Smooth muscle cell (in vitro differentiated cells): ENCODE data around the gene INPP1. TPM values are rescaled to one million over a fixed set of nuclear protein-coding genes. Genes with fewer than 3 reads are reported as not detected.
"Not testable (repeated sequence)": the region's sequence is repeated elsewhere in the genome, so short reads cannot be mapped to it uniquely, and the experiment has no call there.

Experiments
- DNase-seq: peaks from one replicate; lab custom pipeline; 2025; ENCODE audit not compliant: unreplicated experiment; lab: John Stamatoyannopoulos, UW
- H2AFZ ChIP-seq: fragments of 200-600 bp; sonication (generic); 2 replicates; pipeline ENCODE4 v1.6.0; 2016; ENCODE audit warnings: antibody characterized with exemption, low read depth, mild to moderate bottlenecking
- H3F3A ChIP-seq: fragments of 200-600 bp; sonication (generic); 2 replicates; pipeline ENCODE4 v1.6.0; 2017; ENCODE audit warnings: antibody characterized with exemption, low read depth
- H3K27ac ChIP-seq: fragments of 200-600 bp; sonication (generic); 2 replicates; pipeline ENCODE4 v1.5.1; 2016; ENCODE audit warnings: low read depth, mild to moderate bottlenecking
- H3K27me3 ChIP-seq: fragments of 200-600 bp; sonication (generic); 2 replicates; pipeline ENCODE4 v1.6.1; 2016; ENCODE audit warnings: low read depth, mild to moderate bottlenecking
- H3K36me3 ChIP-seq: fragments of 200-600 bp; sonication (generic); 2 replicates; pipeline ENCODE4 v1.5.1; 2016; ENCODE audit warnings: low read depth
- H3K4me1 ChIP-seq: fragments of 200-600 bp; sonication (generic); 2 replicates; pipeline ENCODE4 v1.5.1; 2016; ENCODE audit warnings: low read depth
- H3K4me2 ChIP-seq: fragments of 200-600 bp; sonication (generic); 2 replicates; pipeline ENCODE4 v1.6.0; 2016; ENCODE audit warnings: mild to moderate bottlenecking
- H3K4me3 ChIP-seq: fragments of 200-600 bp; sonication (generic); 2 replicates; pipeline ENCODE4 v1.5.1; 2016; ENCODE audit warnings: mild to moderate bottlenecking
- H3K79me2 ChIP-seq: fragments of 200-600 bp; sonication (generic); 2 replicates; pipeline ENCODE4 v1.6.0; 2016; ENCODE audit warnings: low read depth, mild to moderate bottlenecking
- H3K9ac ChIP-seq: fragments of 200-600 bp; sonication (generic); 2 replicates; pipeline ENCODE4 v1.6.0; 2016; ENCODE audit warnings: low read depth
- H3K9me3 ChIP-seq: fragments of 200-600 bp; sonication (generic); replicated peaks from 2 replicates; pipeline ENCODE4 v1.5.1; 2016; ENCODE audit warnings: low read depth
- H4K20me1 ChIP-seq: fragments of 200-600 bp; sonication (generic); 2 replicates; pipeline ENCODE4 v1.6.0; 2016; ENCODE audit warnings: low read depth
- CTCF ChIP-seq: fragments of 200-600 bp; sonication (generic); IDR thresholded peaks from 2 replicates; pipeline ENCODE4 v1.5.1; 2017; ENCODE audit warnings: borderline replicate concordance, mild to moderate bottlenecking, antibody characterized with exemption; ENCODE audit not compliant: insufficient read depth, poor library complexity, severe bottlenecking
- WGBS: methylation state at CpG from one replicate; pipeline ENCODE4 v1.1.7; 2016; ENCODE audit warnings: low lambda C conversion rate; 5-methylcytosine and 5-hydroxymethylcytosine counted together
- polyA plus RNA-seq: library from polyadenylated mRNA; unstranded; fragments of >200 nt; fragmentation: Nextera tagmentation; extraction: Ambion mirVana; gene quantifications from 2 replicates; pipeline ENCODE4 v1.2.1, GENCODE V29; 2016
- total RNA-seq: library from RNA; depleted of rRNA; stranded (reverse); fragments of >200 nt; gene quantifications from 2 replicates; pipeline ENCODE4 v1.2.3, GENCODE V29; 2014

The INPP1 gene
- total and polyA plus RNA-seq, 2 experiments from 2014 or later: 4.5 to 14.3 TPM

GRCh38 chr2:190303647-190304046 is 39.7 kb upstream of the INPP1 start:
- no peaks in the 10 kb centered on the region for H3F3A ChIP-seq
- no peaks in the 10 kb centered on the region for H3K9me3 ChIP-seq
- H3K27ac ChIP-seq: no peak overlapping the region
- H3K4me3 ChIP-seq: no peak overlapping the region
- H3K27me3 ChIP-seq: no peaks in the 10 kb centered on the region
- H3K4me1 ChIP-seq: no peaks in the 10 kb centered on the region
- no peak for TF ChIP-seq CTCF
- H3K9ac ChIP-seq: no peak overlapping the region
- no peak overlapping the region for H2AFZ ChIP-seq
- H3K36me3 ChIP-seq: no peaks in the 10 kb centered on the region
- no peak overlapping the region for H3K4me2 ChIP-seq
- DNase-seq: no peak
- H4K20me1 ChIP-seq: no peaks in the 10 kb centered on the region
- peaks cover 4% of the 10 kb centered on the region for H3K79me2 ChIP-seq

- no peak overlapping the region for H3K4me3 ChIP-seq
- H3K27me3 ChIP-seq: no peaks in the 10 kb centered on the region
- H3K27ac ChIP-seq: no peak overlapping the region
- no peaks in the 10 kb centered on the region for H3K36me3 ChIP-seq
- WGBS: 98% methylated on average over 5 of the region's 5 CpGs
- no peaks in the 10 kb centered on the region for H3K4me1 ChIP-seq
- no peak overlapping the region for H2AFZ ChIP-seq
- H3K79me2 ChIP-seq: peaks cover 7% of the 10 kb centered on the region
- no peak for TF ChIP-seq CTCF
- H3K9me3 ChIP-seq: no peaks in the 10 kb centered on the region
- no peak overlapping the region for H3K9ac ChIP-seq
- no peak overlapping the region for H3K4me2 ChIP-seq
- H3F3A ChIP-seq: no peaks in the 10 kb centered on the region
- no peaks in the 10 kb centered on the region for H4K20me1 ChIP-seq
- DNase-seq: no peak
Observed at GRCh38 chr2:190304404-190304803, 39.0 kb upstream of the INPP1 start.

GRCh38 chr2:190308031-190308430 is 35.4 kb upstream of the INPP1 start:
- no peak for DNase-seq
- no peak overlapping the region for H3K4me2 ChIP-seq
- no peak for TF ChIP-seq CTCF
- peaks cover 5% of the 10 kb centered on the region for H3K79me2 ChIP-seq
- no peaks in the 10 kb centered on the region for H4K20me1 ChIP-seq
- no peaks in the 10 kb centered on the region for H3K36me3 ChIP-seq
- no peak overlapping the region for H3K4me3 ChIP-seq
- H3K4me1 ChIP-seq: no peaks in the 10 kb centered on the region
- H3K27ac ChIP-seq: no peak overlapping the region
- H3K9ac ChIP-seq: no peak overlapping the region
- 88% methylated on average over 1 of the region's 1 CpG for WGBS
- no peak overlapping the region for H2AFZ ChIP-seq
- H3F3A ChIP-seq: no peaks in the 10 kb centered on the region
- no peaks in the 10 kb centered on the region for H3K27me3 ChIP-seq
- no peaks in the 10 kb centered on the region for H3K9me3 ChIP-seq

- Histone ChIP-seq H3K9me3 (no peaks in the 10 kb centered on the region), H3K4me2 (no peak overlapping the region), H3K9ac (no peak overlapping the region), H3K27ac (no peak overlapping the region), H3F3A (no peaks in the 10 kb centered on the region), H3K36me3 (no peaks in the 10 kb centered on the region), H2AFZ (no peak overlapping the region), H3K27me3 (no peaks in the 10 kb centered on the region), H3K4me3 (no peak overlapping the region), H3K4me1 (no peaks in the 10 kb centered on the region), H3K79me2 (peaks cover 8% of the 10 kb centered on the region), H4K20me1 (peaks cover 4% of the 10 kb centered on the region)
- TF ChIP-seq CTCF: no peak
- WGBS: 90% methylated on average over 7 of the region's 7 CpGs
- DNase-seq: no peak
Observed at GRCh38 chr2:190311893-190312634, 31.3 kb upstream of the INPP1 start.

- H3F3A ChIP-seq, H3K27me3 ChIP-seq, H3K27ac ChIP-seq, H3K4me3 ChIP-seq, H3K4me1 ChIP-seq, H2AFZ ChIP-seq, DNase-seq, H3K9ac ChIP-seq, H4K20me1 ChIP-seq, H3K4me2 ChIP-seq, H3K36me3 ChIP-seq, H3K9me3 ChIP-seq: not testable (repeated sequence)
- 67% methylated on average over 5 of the region's 5 CpGs for WGBS
- peaks cover 13% of the 10 kb centered on the region for H3K79me2 ChIP-seq
Observed at GRCh38 chr2:190312635-190313025, 30.8 kb upstream of the INPP1 start.
